Measurements from ENCODE around the gene IL11. TPM values are rescaled to one million over a fixed set of nuclear protein-coding genes. Genes with fewer than 3 reads are reported as not detected.

Gene IL11
- total RNA-seq, 3 donors from 2014 or later, result 0.24 to 0.32 (median 0.29) TPM

DNA sequence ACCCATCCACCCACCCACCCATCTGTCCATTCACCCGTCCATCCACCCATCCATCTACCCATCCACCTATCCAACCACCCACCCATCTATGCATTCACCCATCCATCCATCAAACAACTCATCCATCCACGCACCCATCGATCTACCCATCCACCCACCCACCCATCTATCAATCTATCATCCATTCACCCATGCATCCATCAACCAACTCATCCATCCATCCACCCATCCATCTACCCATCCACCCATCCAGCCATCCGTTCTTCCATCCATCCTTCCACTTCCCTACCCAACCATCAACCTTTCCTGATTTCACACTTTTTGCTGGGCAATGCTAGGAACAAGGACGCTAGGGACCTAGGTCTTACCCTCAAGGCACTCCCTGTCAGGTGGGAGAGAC lies 11.8 kb upstream of the IL11 start:
- no peak for TF ChIP-seq CTCF (IDR thresholded peaks at IDR 0.05)
- ATAC-seq (no peak), DNase-seq (no peak)
- Histone ChIP-seq H3K9me3 (no peaks in the 10 kb centered on the region), H3K4me1 (ENCODE audit: low read depth) (peaks cover 22% of the 10 kb centered on the region), H3K4me3 (no peak overlapping the region), H3K36me3 (ENCODE audit: low read depth) (no peaks in the 10 kb centered on the region)
- intact Hi-C loops (cut with DNase I, micrococcal nuclease), result loop anchor here (10.0 kb wide), 2 partner anchors 77 to 87 kb away; no protein-coding TSS in a partner anchor

GRCh38 chr19:55379174-55379573 lies 8.9 kb upstream of the IL11 start:
- DNase-seq, result no peak
- no peaks in the 10 kb centered on the region for H3K36me3 ChIP-seq (ENCODE audit: low read depth)
- no peaks in the 10 kb centered on the region for H3K9me3 ChIP-seq
- no peak for ATAC-seq
- H3K4me1 ChIP-seq (ENCODE audit: low read depth), result peaks cover 10% of the 10 kb centered on the region
- intact Hi-C loops (cut with DNase I, micrococcal nuclease), result no loop called here
- H3K4me3 ChIP-seq, result no peak overlapping the region
- TF ChIP-seq CTCF (IDR thresholded peaks at IDR 0.05), result no peak

GRCh38 chr19:55377356-55378131 lies 7.3 kb upstream of the IL11 start:
- DNase-seq, result no peak
- no peak for TF ChIP-seq CTCF (IDR thresholded peaks at IDR 0.05)
- no peak for ATAC-seq

GRCh38 chr19:55376241-55376933 lies 6.1 kb upstream of the IL11 start, which contains the start of gene TMEM190:
TSS of gene TMEM190 (plus strand) at chr19:55376826. CDS start at chr19:55376854, 28 bp downstream.
- no peak within 1 kb of the TSS for H3K4me3 ChIP-seq
- DNase-seq (no peak), ATAC-seq (peak; percentile 43)
- intact Hi-C loops (cut with DNase I, micrococcal nuclease), result no loop called here
- no peaks in the 10 kb centered on the region for H3K36me3 ChIP-seq (ENCODE audit: low read depth)
- H3K4me1 ChIP-seq (ENCODE audit: low read depth), result no peaks in the 10 kb centered on the region
- H3K9me3 ChIP-seq, result no peaks in the 10 kb centered on the region
- no peak for TF ChIP-seq CTCF (IDR thresholded peaks at IDR 0.05)

More at GRCh38 chr19:55377356-55378131, 7.3 kb upstream of the IL11 start:
- Histone ChIP-seq H3K36me3 (ENCODE audit: low read depth) (no peaks in the 10 kb centered on the region), H3K4me1 (ENCODE audit: low read depth) (no peaks in the 10 kb centered on the region), H3K4me3 (no peak overlapping the region), H3K9me3 (no peaks in the 10 kb centered on the region)
- intact Hi-C loops (cut with DNase I, micrococcal nuclease), result no loop called here

DNA sequence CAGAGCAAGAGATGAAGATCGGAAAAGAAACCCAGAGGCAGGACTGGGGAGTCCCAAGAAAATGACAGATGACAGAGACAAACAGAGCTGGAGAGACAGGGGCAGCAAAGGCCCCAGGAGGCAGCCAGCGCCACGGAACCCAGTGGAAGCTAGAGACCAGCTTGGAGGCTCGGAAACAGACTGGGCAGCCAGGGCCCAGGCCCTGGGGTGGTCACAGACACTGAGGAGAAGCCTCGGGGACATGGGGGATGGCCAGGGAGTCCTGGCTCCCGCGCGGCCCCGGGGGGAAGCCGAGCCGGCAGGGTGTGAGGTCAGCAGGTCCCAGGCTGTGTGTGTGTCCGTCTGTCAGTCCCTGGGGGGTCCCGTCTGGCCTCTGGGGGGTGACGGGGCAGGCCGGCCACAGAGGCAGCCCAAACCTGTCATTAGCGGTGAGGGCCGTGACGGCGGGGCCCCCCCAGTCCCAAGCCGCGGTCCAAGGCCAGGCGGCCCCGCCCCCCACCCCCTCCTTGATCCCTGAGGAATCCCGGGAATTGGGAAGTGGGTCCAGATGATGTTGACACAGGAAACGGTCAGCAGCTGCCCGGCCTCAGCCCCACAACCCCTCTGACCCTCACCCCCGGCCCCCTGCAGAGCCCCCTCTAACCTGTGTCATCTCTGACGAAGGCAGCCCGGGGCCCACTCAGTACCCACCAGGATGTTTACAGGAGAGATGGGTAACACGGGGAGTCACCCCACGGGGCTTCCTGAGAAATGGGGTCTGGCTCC lies 3.9 kb upstream of the IL11 start:
- Histone ChIP-seq H3K4me1 (ENCODE audit: low read depth) (peaks cover 2% of the 10 kb centered on the region), H3K9me3 (no peaks in the 10 kb centered on the region), H3K4me3 (no peak overlapping the region), H3K36me3 (ENCODE audit: low read depth) (no peaks in the 10 kb centered on the region)
- intact Hi-C loops (cut with DNase I, micrococcal nuclease), result no loop called here
- TF ChIP-seq CTCF (IDR thresholded peaks at IDR 0.05), result no peak
- DNase-seq (no peak), ATAC-seq (peak; percentile 3)
